Skin of body (tissue), 2 donors: ENCODE data around the gene SARNP. TPM values are rescaled to one million over a fixed set of nuclear protein-coding genes. Genes with fewer than 3 reads are reported as not detected.
A peak's percentile ranks its signal among the peaks of the same experiment; 100 is the strongest.
"Not testable (repeated sequence)": the region's sequence is repeated elsewhere in the genome, so short reads cannot be mapped to it uniquely, and the experiment has no call there.

Experiments
- DNase-seq: peaks from one replicate; lab custom pipeline; 2025; lab: John Stamatoyannopoulos, UW
- total RNA-seq: library from RNA; depleted of rRNA; stranded (reverse); fragments of >200 nt; gene quantifications from one replicate; pipeline ENCODE4 v1.2.3, GENCODE V29; 2014

SARNP gene
- total RNA-seq, 1 donor from 2014 or later: 57.3 TPM

GRCh38 chr12:55797068-55797467 is 20.5 kb downstream of the SARNP start:
- peak; percentile 24 for DNase-seq

GRCh38 chr12:55795950-55796349 is 21.6 kb downstream of the SARNP start:
- no peak for DNase-seq

DNA sequence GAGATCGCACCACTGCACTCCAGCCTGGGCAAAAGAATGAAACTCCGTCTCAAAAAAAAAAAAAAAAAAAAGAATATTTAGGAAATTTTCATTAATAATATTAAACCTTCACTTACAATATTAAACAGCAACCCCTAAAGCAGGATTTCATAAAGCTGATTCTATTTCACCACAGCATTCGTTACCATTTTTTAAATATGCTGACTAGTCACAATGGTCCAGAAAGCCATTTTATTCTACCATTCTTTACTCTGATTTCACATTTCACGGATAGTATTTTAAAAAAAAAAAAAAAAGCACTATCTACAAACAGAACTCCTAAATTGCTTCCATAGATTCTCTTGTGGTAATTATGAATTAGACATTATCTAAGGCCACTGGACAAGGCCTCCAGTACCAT is 27.6 kb downstream of the SARNP start:
- no peak for DNase-seq

- DNase-seq: no peak
These were observed 28.4 kb downstream of the SARNP start for GRCh38 chr12:55789171-55789570.

DNA sequence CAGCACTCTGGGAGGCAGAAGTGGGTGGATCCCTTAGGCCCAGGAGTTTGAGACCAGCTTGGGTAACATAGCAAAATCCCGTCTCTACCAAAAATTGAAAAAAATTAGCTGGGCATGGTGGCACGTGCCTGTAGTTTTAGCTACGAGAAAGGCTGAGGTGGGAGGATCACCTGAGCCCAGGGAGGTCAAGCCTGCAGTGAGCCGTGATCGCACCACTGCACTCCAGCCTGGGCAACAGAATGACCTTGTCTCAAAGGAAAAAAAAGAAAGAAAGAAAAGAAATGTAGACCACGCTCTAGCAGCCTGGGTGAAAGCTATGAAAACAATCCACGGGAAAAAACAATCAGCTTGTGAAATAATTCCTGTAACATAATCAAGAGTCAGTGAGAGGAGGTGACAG is 29.0 kb downstream of the SARNP start:
- no peak for DNase-seq

DNA sequence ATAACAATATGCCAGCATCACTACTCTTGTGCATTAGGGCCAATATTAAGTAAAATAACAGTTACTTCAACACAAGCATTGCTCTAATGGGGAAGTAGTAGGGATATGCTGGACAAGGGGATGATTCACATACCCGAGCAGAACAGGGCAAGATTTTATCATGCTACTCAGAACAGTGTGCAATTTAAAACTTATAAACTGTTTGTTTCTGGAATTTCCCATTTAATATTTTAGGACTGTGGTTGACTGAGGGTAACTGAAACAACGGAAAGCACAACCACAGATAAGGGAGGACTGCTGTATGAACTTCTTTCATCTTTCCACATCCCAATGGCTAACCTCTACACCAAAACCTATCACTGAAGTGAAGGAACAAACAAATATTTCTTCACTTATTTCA is 36.8 kb downstream of the SARNP start:
- no peak for DNase-seq

DNA sequence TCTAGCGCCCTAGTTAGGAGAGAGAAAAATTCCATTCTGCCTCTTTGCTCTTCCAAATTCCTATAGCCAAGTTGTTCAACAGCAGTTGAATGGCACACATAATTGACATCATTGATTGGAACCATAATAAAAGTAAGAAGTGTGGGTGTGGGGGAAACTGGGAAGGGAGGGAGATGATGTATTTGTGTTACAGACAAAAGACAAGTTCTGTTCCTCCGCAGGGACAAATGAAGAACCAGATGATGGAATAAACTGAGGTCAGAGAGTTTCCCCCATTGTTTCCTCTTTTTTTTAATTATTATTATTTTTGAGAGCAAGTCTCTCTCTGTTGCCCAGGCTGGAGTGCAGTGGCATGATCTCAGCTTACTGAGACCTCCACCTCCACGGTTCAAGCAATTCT is 39.7 kb downstream of the SARNP start:
- no peak for DNase-seq

GRCh38 chr12:55771736-55772135 is 45.8 kb downstream of the SARNP start:
- DNase-seq: no peak

GRCh38 chr12:55767156-55767555 is 50.4 kb downstream of the SARNP start:
- no peak for DNase-seq

DNA sequence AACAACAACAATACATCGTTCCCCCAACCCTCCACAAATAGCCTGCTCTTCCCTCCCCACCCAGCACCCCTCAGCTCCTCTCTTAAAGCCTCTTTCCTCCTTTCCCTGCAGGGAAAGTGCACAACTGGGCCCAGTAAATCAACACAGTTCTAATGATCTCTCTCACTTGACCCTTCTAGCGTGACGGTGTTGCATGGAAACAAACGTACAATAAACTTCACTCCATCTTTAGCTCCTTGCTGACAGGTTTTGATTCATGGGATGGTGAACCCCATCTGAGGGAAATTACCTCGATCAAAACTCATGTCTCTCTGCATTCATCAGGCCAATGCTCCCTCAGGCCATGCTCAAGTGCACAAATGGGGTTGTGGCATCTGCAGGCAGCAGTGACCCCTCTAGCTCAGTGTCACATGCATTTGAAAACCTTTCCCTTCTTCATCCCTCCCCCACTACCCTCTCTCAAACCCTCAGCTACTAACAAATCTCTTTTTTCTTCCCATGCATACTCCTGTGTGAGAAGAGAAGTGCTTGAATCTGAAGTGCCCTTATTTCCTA is 51.7 kb downstream of the SARNP start:
- no peak for DNase-seq

GRCh38 chr12:55762646-55763045 is 54.9 kb downstream of the SARNP start:
- DNase-seq: no peak

GRCh38 chr12:55760663-55761062 is 56.9 kb downstream of the SARNP start:
- DNase-seq: no peak

DNA sequence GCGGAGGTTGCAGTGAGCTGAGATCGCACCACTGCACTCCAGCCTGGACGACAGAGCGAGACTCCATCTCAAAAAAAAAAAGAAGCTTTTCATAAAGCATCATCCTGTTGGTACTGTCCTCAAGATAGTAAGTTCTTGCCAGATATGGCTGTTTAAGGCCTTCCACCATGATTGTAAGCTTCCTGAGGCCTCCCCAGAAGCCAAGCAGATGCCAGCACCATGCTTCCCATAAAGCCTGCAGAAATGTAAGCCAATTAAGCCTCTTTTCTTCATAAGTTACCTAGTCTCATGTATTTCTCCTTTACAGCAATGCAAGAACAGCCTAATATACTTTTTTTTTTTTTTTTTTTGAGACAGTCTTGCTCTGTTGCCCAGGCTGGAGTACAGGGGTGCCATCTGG is 58.9 kb downstream of the SARNP start:
- not testable (repeated sequence) for DNase-seq

GRCh38 chr12:55757701-55758100 is 59.8 kb downstream of the SARNP start:
- DNase-seq: no peak

- DNase-seq: no peak
These were observed 62.3 kb downstream of the SARNP start for GRCh38 chr12:55755246-55755645.

GRCh38 chr12:55748230-55748993 is 69.1 kb downstream of the SARNP start:
- DNase-seq: no peak

DNA sequence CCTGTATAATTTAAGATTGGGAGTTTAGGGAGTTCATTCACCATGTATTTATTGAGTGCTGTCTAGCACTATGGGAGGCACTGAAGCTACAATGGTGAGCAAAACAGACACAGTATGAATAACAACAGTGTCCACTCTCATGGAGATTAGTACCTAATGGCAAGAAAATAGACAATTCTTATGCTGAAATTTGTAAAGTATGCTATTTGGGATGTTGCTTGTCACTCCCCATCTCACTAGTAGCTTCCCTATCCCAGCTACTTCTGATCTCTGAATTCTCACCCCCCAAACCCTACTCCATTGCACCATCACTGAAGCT is 70.7 kb downstream of the SARNP start:
- no peak for DNase-seq

DNA sequence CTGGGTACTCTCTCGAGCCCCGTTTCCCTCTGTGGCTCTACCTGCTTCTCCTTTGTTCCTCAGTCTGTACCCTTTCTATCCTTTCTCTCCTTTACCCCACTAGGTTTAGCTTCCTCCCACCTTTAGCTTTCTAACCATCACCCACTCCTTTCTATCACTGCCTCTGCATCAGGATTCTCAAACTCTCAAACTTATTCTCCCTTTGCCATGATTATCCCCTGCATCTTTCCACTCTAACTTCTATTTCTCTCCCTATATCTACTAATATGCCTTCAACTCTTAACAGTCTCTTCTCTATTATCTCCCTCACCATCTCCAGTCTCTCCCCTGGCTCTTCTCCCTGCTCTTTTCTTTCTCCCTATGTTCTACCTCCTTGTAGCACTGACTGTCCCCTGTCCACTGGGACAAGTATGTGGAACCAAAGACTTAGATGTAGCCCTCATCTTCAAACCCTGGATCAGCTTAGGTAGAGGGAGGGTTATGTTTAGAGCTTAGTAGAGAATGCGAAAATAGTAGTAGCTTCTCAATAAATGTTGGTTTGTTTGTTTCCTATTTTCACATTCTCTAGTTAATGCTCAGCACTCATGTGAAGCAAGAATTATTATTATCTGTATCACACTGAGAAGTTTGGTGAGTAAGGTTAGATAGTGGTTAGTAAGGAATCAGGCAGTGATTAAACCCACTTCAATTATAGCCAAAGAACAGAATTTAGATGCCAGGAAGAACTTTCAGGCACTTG is 71.2 kb downstream of the SARNP start:
- DNase-seq: no peak

- peak; percentile 67 for DNase-seq
These were observed 72.0 kb downstream of the SARNP start for GRCh38 chr12:55745361-55746173.

GRCh38 chr12:55744340-55745030 is 73.0 kb downstream of the SARNP start:
- DNase-seq: no peak
